Activated CD8-positive, alpha-beta T cell treated with anti-CD3 and anti-CD28 coated beads for 36 hours (primary cell): ENCODE data around the gene ROBO2. TPM values are rescaled to one million over a fixed set of nuclear protein-coding genes. Genes with fewer than 3 reads are reported as not detected.
"Not testable (repeated sequence)": the region's sequence is repeated elsewhere in the genome, so short reads cannot be mapped to it uniquely, and the experiment has no call there.

ENCODE experiments used
- ATAC-seq: fragments of 200-7000 bp; cut with Tn5 transposase; one replicate; pipeline ENCODE4 v1.10.0; 2021; ENCODE audit warnings: mild to moderate bottlenecking, moderate library complexity
- CTCF ChIA-PET: fragments of 350-600 bp; sonication (Branson Sonifier 250); formaldehyde crosslinking; loops from one replicate; lab custom pipeline; 2021; ENCODE audit warnings: antibody characterized with exemption; lab: Charles Lee
- POLR2A ChIA-PET: fragments of 350-600 bp; sonication (Branson Sonifier 250); formaldehyde crosslinking; loops from one replicate; lab custom pipeline; 2021; ENCODE audit warnings: antibody characterized with exemption; lab: Charles Lee
- DNase-seq: peaks from one replicate; pipeline ENCODE4 v3.0.0-alpha.2; 2020
- H3K27ac Mint-ChIP-seq: one replicate; pipeline ENCODE4 v1.8.0; 2021; ENCODE audit warnings: mild to moderate bottlenecking, mixed read lengths
- H3K27me3 Mint-ChIP-seq: one replicate; pipeline ENCODE4 v1.8.0; 2021; ENCODE audit warnings: mixed read lengths
- H3K36me3 Mint-ChIP-seq: one replicate; pipeline ENCODE4 v1.8.0; 2021; ENCODE audit warnings: low read depth, mixed read lengths
- H3K4me1 Mint-ChIP-seq: one replicate; pipeline ENCODE4 v1.8.0; 2021; ENCODE audit warnings: low read depth, mixed read lengths
- H3K4me3 Mint-ChIP-seq: one replicate; pipeline ENCODE4 v1.8.0; 2021; ENCODE audit warnings: mild to moderate bottlenecking, moderate library complexity, mixed read lengths
- H3K9me3 Mint-ChIP-seq: one replicate; pipeline ENCODE4 v1.8.0; 2021; ENCODE audit warnings: mixed read lengths
- CTCF ChIP-seq: fragments of 200-600 bp; IDR thresholded peaks from one replicate; pipeline ENCODE4 v1.8.0; 2022; ENCODE audit warnings: antibody characterized with exemption, mild to moderate bottlenecking
- intact Hi-C: fragments of 100-400 bp; cut with micrococcal nuclease; formaldehyde crosslinking; loops from one replicate; pipeline ENCODE4 v1.10.0; 2022
- total RNA-seq, 2 experiments: library from RNA; stranded (reverse); gene quantifications; one replicate each; pipeline ENCODE4 v1.2.3, GENCODE V29; 2021

ROBO2 gene
- total RNA-seq, 2 experiments from 2014 or later, result not detected

GRCh38 chr3:77381431-77381830 is 341.5 kb downstream of the ROBO2 start:
- intact Hi-C loops, result no loop called here
- no peak overlapping the region for H3K4me3 Mint-ChIP-seq
- no peak overlapping the region for H3K27ac Mint-ChIP-seq
- H3K4me1 Mint-ChIP-seq, result no peaks in the 10 kb centered on the region
- no peak for TF ChIP-seq CTCF
- ChIA-PET POLR2A (no interaction called here), CTCF (no interaction called here)
- no peak for ATAC-seq
- no peak for DNase-seq
- H3K9me3 Mint-ChIP-seq, result peaks cover 11% of the 10 kb centered on the region
- H3K36me3 Mint-ChIP-seq, result no peaks in the 10 kb centered on the region
- H3K27me3 Mint-ChIP-seq, result no peaks in the 10 kb centered on the region

GRCh38 chr3:77392181-77392580 is 352.3 kb downstream of the ROBO2 start:
- intact Hi-C loops, result no loop called here
- no peak for ATAC-seq
- no peaks in the 10 kb centered on the region for H3K4me1 Mint-ChIP-seq
- peaks cover 3% of the 10 kb centered on the region for H3K9me3 Mint-ChIP-seq
- ChIA-PET POLR2A (no interaction called here), CTCF (no interaction called here)
- H3K27ac Mint-ChIP-seq, result no peak overlapping the region
- H3K36me3 Mint-ChIP-seq, result no peaks in the 10 kb centered on the region
- H3K4me3 Mint-ChIP-seq, result no peak overlapping the region
- DNase-seq, result no peak
- H3K27me3 Mint-ChIP-seq, result no peaks in the 10 kb centered on the region
- no peak for TF ChIP-seq CTCF

GRCh38 chr3:77394046-77394445 is 354.1 kb downstream of the ROBO2 start:
- CTCF ChIA-PET, result no interaction called here
- intact Hi-C loops, result no loop called here

GRCh38 chr3:77404871-77405270 is 365.0 kb downstream of the ROBO2 start:
- H3K27me3 Mint-ChIP-seq, result no peaks in the 10 kb centered on the region

More at GRCh38 chr3:77394046-77394445, 354.1 kb downstream of the ROBO2 start:
- no peak overlapping the region for H3K4me3 Mint-ChIP-seq
- no peak for TF ChIP-seq CTCF
- H3K4me1 Mint-ChIP-seq, result no peaks in the 10 kb centered on the region
- no peaks in the 10 kb centered on the region for H3K36me3 Mint-ChIP-seq
- no peak for DNase-seq
- H3K27ac Mint-ChIP-seq, result no peak overlapping the region
- ATAC-seq, result no peak
- no peaks in the 10 kb centered on the region for H3K27me3 Mint-ChIP-seq
- POLR2A ChIA-PET, result no interaction called here
- peaks cover 1% of the 10 kb centered on the region for H3K9me3 Mint-ChIP-seq

GRCh38 chr3:77407441-77407840 is 367.5 kb downstream of the ROBO2 start:
- intact Hi-C loops, result no loop called here
- CTCF ChIA-PET, result no interaction called here
- POLR2A ChIA-PET, result no interaction called here
- no peaks in the 10 kb centered on the region for H3K4me1 Mint-ChIP-seq
- peaks cover 2% of the 10 kb centered on the region for H3K9me3 Mint-ChIP-seq
- H3K4me3 Mint-ChIP-seq, result no peak overlapping the region
- H3K27ac Mint-ChIP-seq, result no peak overlapping the region
- TF ChIP-seq CTCF, result no peak
- no peaks in the 10 kb centered on the region for H3K36me3 Mint-ChIP-seq
- no peak for ATAC-seq
- DNase-seq, result no peak
- no peaks in the 10 kb centered on the region for H3K27me3 Mint-ChIP-seq

More at GRCh38 chr3:77404871-77405270, 365.0 kb downstream of the ROBO2 start:
- TF ChIP-seq CTCF, result no peak
- ATAC-seq (no peak), DNase-seq (no peak)
- intact Hi-C loops, result no loop called here
- H3K9me3 Mint-ChIP-seq, result peaks cover 3% of the 10 kb centered on the region
- no peak overlapping the region for H3K27ac Mint-ChIP-seq
- CTCF ChIA-PET, result no interaction called here
- H3K36me3 Mint-ChIP-seq, result no peaks in the 10 kb centered on the region
- no peak overlapping the region for H3K4me3 Mint-ChIP-seq
- POLR2A ChIA-PET, result no interaction called here
- no peaks in the 10 kb centered on the region for H3K4me1 Mint-ChIP-seq

- H3K36me3 Mint-ChIP-seq, ATAC-seq, H3K27me3 Mint-ChIP-seq, H3K4me1 Mint-ChIP-seq, POLR2A ChIA-PET, H3K9me3 Mint-ChIP-seq, H3K4me3 Mint-ChIP-seq, intact Hi-C loops, H3K27ac Mint-ChIP-seq, DNase-seq: not testable (repeated sequence)
- CTCF ChIA-PET, result interaction anchor here (0.9 kb wide), 1 partner anchor 10 kb away, joined by 3 read pairs; no protein-coding TSS in a partner anchor
Measured at GRCh38 chr3:77410334-77410733, 370.4 kb downstream of the ROBO2 start.
